Skeletal muscle tissue (tissue), 4 donors: ENCODE measurements around the gene PARS2. TPM values are rescaled to one million over a fixed set of nuclear protein-coding genes. Genes with fewer than 3 reads are reported as not detected.

Experiments
- H3K27ac ChIP-seq: one replicate; pipeline ENCODE4 v1.7.0; 2013; ENCODE audit warnings: mild to moderate bottlenecking, low read depth, low read length, inconsistent platforms
- H3K27me3 ChIP-seq, 3 donors: one replicate each; pipeline ENCODE4 v1.7.0; 2013; ENCODE audit warnings: low read length in 3 of 3; ENCODE audit not compliant: control insufficient read depth in 3 of 3, insufficient read depth in 3 of 3
- H3K36me3 ChIP-seq, 3 donors: one replicate each; pipeline ENCODE4 v1.7.0; 2013; ENCODE audit warnings: low read length in 3 of 3; ENCODE audit not compliant: control insufficient read depth in 3 of 3, insufficient read depth in 3 of 3
- H3K4me1 ChIP-seq, 3 donors: one replicate each; pipeline ENCODE4 v1.7.0; 2013; ENCODE audit warnings: low read length in 3 of 3, mild to moderate bottlenecking in 3 of 3; ENCODE audit not compliant: control insufficient read depth in 3 of 3, insufficient read depth in 3 of 3
- H3K4me3 ChIP-seq, 3 donors: one replicate each; pipeline ENCODE4 v1.7.0; 2013; ENCODE audit warnings: low read length in 3 of 3
- H3K9ac ChIP-seq, 3 donors: one replicate each; pipeline ENCODE4 v1.7.0; 2013; ENCODE audit warnings: low read length in 3 of 3, mild to moderate bottlenecking in 3 of 3, moderate library complexity in 2 of 3, low read depth in 1 of 3
- H3K9me3 ChIP-seq, 3 donors: one replicate each; pipeline ENCODE4 v1.7.0; 2013; ENCODE audit warnings: low read length in 3 of 3; ENCODE audit not compliant: control insufficient read depth in 3 of 3
- total RNA-seq: library from RNA; depleted of rRNA; stranded (reverse); fragments of >200 nt; gene quantifications from one replicate; pipeline ENCODE4 v1.2.3, GENCODE V29; 2014
- donor health status: Osteomylitis.

PARS2 gene
- total RNA-seq, 1 donor from 2014 or later, result 5.2 TPM

- Histone ChIP-seq H3K4me3 (no peak overlapping the region), H3K4me1 (peaks cover 5 to 16% (median 8%) of the 10 kb centered on the region in 3 donors), H3K27me3 (peaks cover 12 to 28% (median 20%) of the 10 kb centered on the region in 3 donors), H3K36me3 (no peaks in the 10 kb centered on the region), H3K9ac (no peak overlapping the region), H3K27ac (no peak overlapping the region), H3K9me3 (no peaks in the 10 kb centered on the region)
These were observed 35.9 kb upstream of the PARS2 start for GRCh38 chr1:54800041-54800898.

GRCh38 chr1:54798769-54799641 lies 34.7 kb upstream of the PARS2 start:
- Histone ChIP-seq H3K36me3 (no peaks in the 10 kb centered on the region), H3K9ac (no peak overlapping the region), H3K27me3 (peaks cover 12 to 28% (median 24%) of the 10 kb centered on the region in 3 donors), H3K4me3 (no peak overlapping the region), H3K27ac (no peak overlapping the region), H3K9me3 (no peaks in the 10 kb centered on the region), H3K4me1 (peaks cover 5 to 12% (median 8%) of the 10 kb centered on the region in 3 donors)

GRCh38 chr1:54798206-54798605 lies 33.9 kb upstream of the PARS2 start:
- no peaks in the 10 kb centered on the region for H3K9me3 ChIP-seq
- H3K36me3 ChIP-seq, result no peaks in the 10 kb centered on the region
- H3K4me1 ChIP-seq, result peaks cover 5 to 9% (median 8%) of the 10 kb centered on the region in 3 donors
- peaks cover 12 to 24% (median 23%) of the 10 kb centered on the region in 3 donors for H3K27me3 ChIP-seq
- no peak overlapping the region for H3K9ac ChIP-seq
- no peak overlapping the region for H3K4me3 ChIP-seq
- H3K27ac ChIP-seq, result no peak overlapping the region

- Histone ChIP-seq H3K4me1 (peaks cover 5 to 9% (median 8%) of the 10 kb centered on the region in 3 donors), H3K9ac (no peak overlapping the region), H3K4me3 (no peak overlapping the region), H3K27me3 (peaks cover 11 to 25% (median 23%) of the 10 kb centered on the region in 3 donors), H3K9me3 (peaks cover 3% of the 10 kb centered on the region in 3 donors), H3K36me3 (no peaks in the 10 kb centered on the region), H3K27ac (no peak overlapping the region)
These were observed 32.6 kb upstream of the PARS2 start for GRCh38 chr1:54796902-54797301.

- Histone ChIP-seq H3K9me3 (peaks cover 5 to 8% (median 6%) of the 10 kb centered on the region in 3 donors), H3K27me3 (peaks cover 9 to 23% (median 20%) of the 10 kb centered on the region in 3 donors), H3K9ac (no peak overlapping the region), H3K36me3 (no peaks in the 10 kb centered on the region), H3K27ac (no peak overlapping the region), H3K4me3 (no peak overlapping the region), H3K4me1 (peaks cover under 1 to 3% (median 3%) of the 10 kb centered on the region in 3 donors)
These were observed 31.6 kb upstream of the PARS2 start for GRCh38 chr1:54795841-54796468.

- no peaks in the 10 kb centered on the region for H3K4me1 ChIP-seq
These were observed 31.0 kb upstream of the PARS2 start for GRCh38 chr1:54795356-54795665.

GRCh38 chr1:54794451-54795355 lies 30.4 kb upstream of the PARS2 start:
- H3K27ac ChIP-seq, result no peak overlapping the region
- no peaks in the 10 kb centered on the region for H3K36me3 ChIP-seq
- H3K9ac ChIP-seq, result no peak overlapping the region
- H3K9me3 ChIP-seq, result peaks cover 5 to 8% (median 6%) of the 10 kb centered on the region in 3 donors
- H3K4me3 ChIP-seq, result no peak overlapping the region
- no peaks in the 10 kb centered on the region for H3K4me1 ChIP-seq
- H3K27me3 ChIP-seq, result peaks cover 8 to 20% (median 13%) of the 10 kb centered on the region in 3 donors

More at GRCh38 chr1:54795356-54795665, 31.0 kb upstream of the PARS2 start:
- H3K27me3 ChIP-seq, result peaks cover 8 to 20% (median 14%) of the 10 kb centered on the region in 3 donors
- H3K9me3 ChIP-seq, result peaks cover 5 to 8% (median 6%) of the 10 kb centered on the region in 3 donors
- H3K4me3 ChIP-seq, result no peak overlapping the region
- H3K9ac ChIP-seq, result no peak overlapping the region
- no peaks in the 10 kb centered on the region for H3K36me3 ChIP-seq
- H3K27ac ChIP-seq, result no peak overlapping the region

GRCh38 chr1:54792686-54793282 lies 28.5 kb upstream of the PARS2 start:
- Histone ChIP-seq H3K27ac (no peak overlapping the region), H3K36me3 (no peaks in the 10 kb centered on the region), H3K9me3 (peaks cover 5 to 8% (median 6%) of the 10 kb centered on the region in 3 donors), H3K9ac (no peak overlapping the region), H3K4me3 (no peak overlapping the region), H3K27me3 (peaks cover 10 to 18% (median 10%) of the 10 kb centered on the region in 3 donors), H3K4me1 (no peaks in the 10 kb centered on the region)
